ENCODE measurements around the gene FOXO4.

FOXO4 gene

GRCh38 chrX:71140440-71140839 is 44.8 kb downstream of the FOXO4 start:
- no peak for DNase-seq (ENCODE audit: low read depth)

DNA sequence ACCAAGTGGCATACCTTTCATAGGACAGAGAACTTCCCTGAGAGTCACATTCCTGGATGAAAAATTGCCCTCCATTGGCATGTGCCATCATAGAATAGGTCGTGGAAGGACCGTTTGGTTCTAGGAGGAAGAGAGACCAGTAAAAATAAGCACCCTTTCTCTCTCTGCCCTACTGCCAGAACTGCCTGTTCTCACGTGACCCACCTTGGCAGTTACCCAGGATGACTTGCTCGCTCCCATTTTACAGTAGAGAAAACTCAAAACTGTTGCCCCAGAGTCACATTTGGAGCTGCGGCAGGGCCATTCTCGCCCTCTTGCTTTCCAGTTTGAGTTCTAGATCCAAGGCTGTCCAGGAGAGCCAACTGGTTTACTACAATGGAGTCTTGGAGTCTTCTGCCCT is 47.9 kb downstream of the FOXO4 start:
- DNase-seq (ENCODE audit: low read depth) = peak; percentile 31

- no peak for DNase-seq (ENCODE audit: low read depth)
Observed at GRCh38 chrX:71144651-71145050, 49.0 kb downstream of the FOXO4 start, which contains the start of gene NLGN3. NLGN3 (plus strand) TSS chrX:71144841; CDS start chrX:71147750, 2,909 bp downstream.

DNA sequence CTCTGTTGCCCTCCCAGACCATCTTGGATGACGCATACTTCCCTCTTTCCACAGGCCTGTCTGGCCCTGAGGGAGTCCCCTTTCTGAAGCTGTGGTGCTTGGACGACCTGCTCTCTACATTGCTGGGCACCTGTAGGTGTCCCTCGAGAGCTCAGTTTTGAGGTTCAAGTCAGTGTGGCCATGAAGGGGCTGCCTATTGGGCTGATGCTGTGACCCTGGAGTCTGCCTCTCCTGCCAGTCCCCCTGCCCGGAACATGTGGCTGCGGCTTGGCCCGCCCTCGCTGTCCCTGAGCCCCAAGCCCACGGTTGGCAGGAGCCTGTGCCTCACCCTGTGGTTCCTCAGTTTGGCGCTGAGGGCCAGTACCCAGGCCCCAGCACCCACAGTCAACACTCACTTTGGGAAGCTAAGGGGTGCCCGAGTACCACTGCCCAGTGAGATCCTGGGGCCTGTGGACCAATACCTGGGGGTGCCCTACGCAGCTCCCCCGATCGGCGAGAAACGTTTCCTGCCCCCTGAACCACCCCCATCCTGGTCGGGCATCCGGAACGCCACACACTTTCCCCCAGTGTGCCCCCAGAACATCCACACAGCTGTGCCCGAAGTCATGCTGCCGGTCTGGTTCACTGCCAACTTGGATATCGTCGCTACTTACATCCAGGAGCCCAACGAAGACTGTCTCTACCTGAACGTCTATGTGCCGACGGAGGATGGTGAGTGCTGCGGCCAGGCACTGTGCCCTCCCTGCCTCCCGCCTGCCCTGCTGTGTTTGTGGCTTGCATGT is 52.0 kb downstream of the FOXO4 start:
- no peak for DNase-seq (ENCODE audit: low read depth)

- DNase-seq (ENCODE audit: low read depth) = no peak
Observed at GRCh38 chrX:71148278-71148663, 52.6 kb downstream of the FOXO4 start.

- no peak for DNase-seq (ENCODE audit: low read depth)
Observed at GRCh38 chrX:71151366-71151765, 55.7 kb downstream of the FOXO4 start.

Measured in stromal cell of bone marrow (primary cell).